WI38 (cell line): ENCODE data around the gene FOXQ1.
"Not testable (repeated sequence)": the region's sequence is repeated elsewhere in the genome, so short reads cannot be mapped to it uniquely, and the experiment has no call there.

Experiments
- H3K4me3 ChIP-seq: 2 replicates; pipeline ENCODE4 v1.5.1; 2011; ENCODE audit warnings: low read depth, mild to moderate bottlenecking, control low read depth, low read length
- CTCF ChIP-seq: IDR thresholded peaks from 2 replicates; pipeline ENCODE4 v1.5.1; 2012; ENCODE audit warnings: low read depth, mild to moderate bottlenecking, control low read depth, low read length

The FOXQ1 gene

GRCh38 chr6:1346101-1346500 lies 34.2 kb downstream of the FOXQ1 start:
- H3K4me3 ChIP-seq: no peak overlapping the region
- TF ChIP-seq CTCF: no peak

- TF ChIP-seq CTCF: no peak
- no peak overlapping the region for H3K4me3 ChIP-seq
Measured at GRCh38 chr6:1346558-1347091, 34.7 kb downstream of the FOXQ1 start.

DNA sequence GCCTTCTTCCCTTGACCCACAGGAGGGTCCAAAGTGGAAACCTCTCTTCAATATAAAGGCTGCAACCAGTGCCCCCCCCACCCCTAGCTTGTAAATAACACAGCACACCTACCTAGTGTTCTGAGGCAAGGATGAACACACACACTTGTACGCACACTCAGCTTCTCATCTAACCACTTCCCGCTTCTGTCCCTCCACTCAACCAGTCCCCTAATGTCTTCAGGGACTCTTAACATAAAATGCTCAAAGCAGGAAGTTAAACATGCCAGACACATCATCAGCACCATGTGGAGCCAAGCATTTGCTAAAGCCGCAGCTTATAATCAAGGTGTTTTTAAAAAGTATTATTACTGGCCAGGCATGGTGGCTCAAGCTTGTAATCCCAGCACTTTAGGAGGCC lies 35.3 kb downstream of the FOXQ1 start:
- no peak for TF ChIP-seq CTCF
- H3K4me3 ChIP-seq: no peak overlapping the region

DNA sequence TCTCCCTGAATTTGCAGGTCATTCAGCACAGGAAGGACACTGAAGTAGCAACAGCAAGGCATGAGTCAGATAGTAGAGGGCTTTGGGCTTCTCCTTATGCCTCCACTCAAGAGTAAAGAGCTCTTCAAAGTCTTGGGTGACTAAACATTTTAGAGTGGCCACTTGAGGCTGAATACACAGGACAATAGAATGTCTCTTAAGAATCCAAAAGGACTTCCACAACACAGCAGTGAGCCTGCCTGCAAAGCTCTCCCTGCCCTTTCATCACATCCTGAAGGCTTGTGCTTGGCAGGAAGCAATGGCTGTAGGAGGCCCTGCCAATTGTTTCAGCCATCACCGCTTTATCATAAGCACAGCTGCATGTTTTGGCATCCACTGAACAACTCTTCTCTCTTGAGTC lies 36.8 kb downstream of the FOXQ1 start:
- TF ChIP-seq CTCF: no peak

DNA sequence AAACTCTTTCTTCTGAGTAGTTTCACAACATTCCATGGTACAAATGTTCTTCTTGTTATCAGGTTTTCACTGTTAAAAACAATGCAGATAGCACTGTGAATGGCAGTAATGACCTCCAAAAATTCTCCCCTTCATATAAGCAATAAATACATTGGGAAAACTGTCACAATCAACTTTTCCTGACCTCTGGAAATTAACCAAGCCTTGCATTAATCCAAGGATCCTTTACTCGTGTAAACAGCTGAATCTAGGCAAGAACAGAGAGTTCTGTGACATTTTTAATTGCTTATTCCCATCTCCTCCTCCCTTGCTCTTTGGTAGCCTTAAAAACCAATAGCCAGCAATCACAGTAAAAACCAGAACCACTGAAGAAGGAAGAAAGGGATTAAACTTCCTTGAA lies 37.8 kb downstream of the FOXQ1 start:
- H3K4me3 ChIP-seq: no peak overlapping the region
- TF ChIP-seq CTCF: no peak

More for the DNA sequence above, 36.8 kb downstream of the FOXQ1 start:
- H3K4me3 ChIP-seq: no peak overlapping the region

DNA sequence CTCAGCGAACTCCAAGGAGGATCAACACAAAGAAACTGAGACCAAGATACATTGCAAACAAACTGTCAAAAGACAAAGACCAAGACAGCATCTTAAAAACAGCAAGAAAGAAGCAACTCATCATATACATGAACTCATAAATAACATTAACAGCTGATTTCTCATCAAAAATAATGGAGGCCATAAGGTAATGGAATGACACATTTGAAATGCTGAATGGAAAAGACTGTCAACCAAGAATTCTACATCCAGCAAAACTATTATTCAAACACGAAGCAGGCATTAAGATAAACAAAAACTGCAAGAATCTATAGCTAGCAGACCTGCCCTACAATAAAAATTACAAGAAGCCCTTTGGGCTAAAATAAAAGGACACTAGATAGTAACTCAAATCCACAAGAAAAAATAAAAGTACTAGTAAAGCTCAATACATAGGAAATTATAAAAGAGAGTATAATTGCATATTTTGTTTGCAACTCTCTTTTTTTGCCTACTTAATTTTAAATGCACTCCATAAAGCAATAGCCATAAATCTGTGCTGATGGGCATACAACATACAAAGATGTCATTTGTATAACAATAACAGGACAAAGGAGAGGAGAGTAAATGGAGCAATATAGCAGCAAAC lies 39.6 kb downstream of the FOXQ1 start:
- no peak for TF ChIP-seq CTCF
- H3K4me3 ChIP-seq: no peak overlapping the region

DNA sequence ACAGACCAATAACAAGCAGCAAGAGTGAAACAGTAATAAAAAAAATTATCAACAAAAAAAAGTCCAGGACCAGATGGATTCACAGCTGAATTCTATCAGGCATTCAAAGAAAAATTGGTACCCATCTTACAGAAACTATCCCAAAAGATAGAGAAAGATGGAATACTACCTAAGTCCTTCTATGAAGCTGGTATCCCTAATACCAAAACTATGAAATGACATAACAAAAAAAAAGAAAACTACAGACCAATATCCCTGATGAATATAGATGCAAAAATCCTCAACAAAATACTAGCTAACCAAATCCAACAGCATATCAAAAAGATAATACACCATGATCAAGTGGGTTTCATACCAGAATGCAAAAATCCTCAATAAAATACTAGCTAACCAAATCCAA lies 43.2 kb downstream of the FOXQ1 start:
- H3K4me3 ChIP-seq: not testable (repeated sequence)

- H3K4me3 ChIP-seq: not testable (repeated sequence)
Measured at GRCh38 chr6:1361717-1362116, 49.8 kb downstream of the FOXQ1 start.
